GM23338 (cell line): Measurements from ENCODE around the gene COA4.

ENCODE experiments used
- CREB1 ChIP-seq: fragments of 250-450 bp; sonication (Bioruptor Pico); IDR thresholded peaks from 2 replicates; pipeline ENCODE4 v1.5.0; 2020; ENCODE audit warnings: low read depth, mild to moderate bottlenecking, moderate library complexity
- EZH2 ChIP-seq: fragments of 200-600 bp; sonication (generic); IDR thresholded peaks from one replicate; pipeline ENCODE4 v1.8.0; 2017; ENCODE audit warnings: antibody characterized with exemption, mild to moderate bottlenecking, low read depth; ENCODE audit not compliant: unreplicated experiment
- EZH2phosphoT487 ChIP-seq: fragments of 200-600 bp; sonication (generic); IDR thresholded peaks from one replicate; pipeline ENCODE4 v1.8.1; 2018; ENCODE audit warnings: antibody characterized with exemption; ENCODE audit not compliant: unreplicated experiment
- JUNB ChIP-seq: IDR thresholded peaks from one replicate; pipeline ENCODE4 v1.6.1; 2016; ENCODE audit warnings: antibody characterized with exemption; ENCODE audit not compliant: unreplicated experiment
- NANOG ChIP-seq: IDR thresholded peaks from 2 replicates; pipeline ENCODE4 v1.6.1; 2016; ENCODE audit warnings: antibody characterized with exemption, borderline replicate concordance
- POLR2AphosphoS5 ChIP-seq: IDR thresholded peaks from 2 replicates; pipeline ENCODE4 v1.6.1; 2016; ENCODE audit warnings: antibody characterized with exemption, low read depth
- ZNF331 ChIP-seq: fragments of 250-450 bp; sonication (Bioruptor Pico); IDR thresholded peaks from 2 replicates; pipeline ENCODE4 v1.5.0; 2020; ENCODE audit warnings: low read depth, mild to moderate bottlenecking, moderate library complexity
- TF ChIP-seq, protein P1 (sequence below), 2 experiments: fragments of 200-600 bp in 1 of 2; sonication (generic) in 1 of 2; conservative IDR thresholded peaks; 2 replicates each; pipeline versions ENCODE4 v1.5.1 to v1.6.1; 2016 to 2017; ENCODE audit warnings: antibody characterized with exemption in 2 of 2, low read depth in 2 of 2, mild to moderate bottlenecking in 2 of 2, moderate library complexity in 1 of 2
- TF ChIP-seq, protein P2 (sequence below): IDR thresholded peaks from one replicate; pipeline ENCODE4 v1.6.1; 2018; ENCODE audit warnings: antibody characterized with exemption; ENCODE audit not compliant: unreplicated experiment

DNA sequence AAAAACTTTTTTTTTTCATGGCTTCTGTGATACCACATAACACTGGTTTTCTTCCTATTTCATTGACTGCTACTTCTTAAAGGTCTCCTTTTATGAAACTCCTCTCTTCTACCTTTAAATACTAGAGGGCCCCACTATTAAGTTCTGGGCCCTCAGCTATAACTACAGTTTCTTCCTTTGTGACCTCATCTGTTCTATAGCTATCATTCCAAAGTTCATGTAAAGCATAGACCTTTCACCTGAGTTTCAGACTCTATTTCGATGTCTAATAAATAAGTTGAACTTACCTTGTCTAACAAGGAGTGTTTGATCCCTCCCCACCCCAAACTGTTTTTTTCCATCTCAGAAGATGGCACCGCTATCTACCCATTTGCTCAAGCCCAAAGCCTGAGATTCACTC lies 35.4 kb upstream of the COA4 start:
- TF ChIP-seq, protein P1, sequence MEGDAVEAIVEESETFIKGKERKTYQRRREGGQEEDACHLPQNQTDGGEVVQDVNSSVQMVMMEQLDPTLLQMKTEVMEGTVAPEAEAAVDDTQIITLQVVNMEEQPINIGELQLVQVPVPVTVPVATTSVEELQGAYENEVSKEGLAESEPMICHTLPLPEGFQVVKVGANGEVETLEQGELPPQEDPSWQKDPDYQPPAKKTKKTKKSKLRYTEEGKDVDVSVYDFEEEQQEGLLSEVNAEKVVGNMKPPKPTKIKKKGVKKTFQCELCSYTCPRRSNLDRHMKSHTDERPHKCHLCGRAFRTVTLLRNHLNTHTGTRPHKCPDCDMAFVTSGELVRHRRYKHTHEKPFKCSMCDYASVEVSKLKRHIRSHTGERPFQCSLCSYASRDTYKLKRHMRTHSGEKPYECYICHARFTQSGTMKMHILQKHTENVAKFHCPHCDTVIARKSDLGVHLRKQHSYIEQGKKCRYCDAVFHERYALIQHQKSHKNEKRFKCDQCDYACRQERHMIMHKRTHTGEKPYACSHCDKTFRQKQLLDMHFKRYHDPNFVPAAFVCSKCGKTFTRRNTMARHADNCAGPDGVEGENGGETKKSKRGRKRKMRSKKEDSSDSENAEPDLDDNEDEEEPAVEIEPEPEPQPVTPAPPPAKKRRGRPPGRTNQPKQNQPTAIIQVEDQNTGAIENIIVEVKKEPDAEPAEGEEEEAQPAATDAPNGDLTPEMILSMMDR (conservative IDR thresholded peaks at IDR 0.05; ENCODE audit: low read depth in 2 of 2) = no peak
- no peak for TF ChIP-seq NANOG
- TF ChIP-seq EZH2 = no peak
- TF ChIP-seq, protein P2, sequence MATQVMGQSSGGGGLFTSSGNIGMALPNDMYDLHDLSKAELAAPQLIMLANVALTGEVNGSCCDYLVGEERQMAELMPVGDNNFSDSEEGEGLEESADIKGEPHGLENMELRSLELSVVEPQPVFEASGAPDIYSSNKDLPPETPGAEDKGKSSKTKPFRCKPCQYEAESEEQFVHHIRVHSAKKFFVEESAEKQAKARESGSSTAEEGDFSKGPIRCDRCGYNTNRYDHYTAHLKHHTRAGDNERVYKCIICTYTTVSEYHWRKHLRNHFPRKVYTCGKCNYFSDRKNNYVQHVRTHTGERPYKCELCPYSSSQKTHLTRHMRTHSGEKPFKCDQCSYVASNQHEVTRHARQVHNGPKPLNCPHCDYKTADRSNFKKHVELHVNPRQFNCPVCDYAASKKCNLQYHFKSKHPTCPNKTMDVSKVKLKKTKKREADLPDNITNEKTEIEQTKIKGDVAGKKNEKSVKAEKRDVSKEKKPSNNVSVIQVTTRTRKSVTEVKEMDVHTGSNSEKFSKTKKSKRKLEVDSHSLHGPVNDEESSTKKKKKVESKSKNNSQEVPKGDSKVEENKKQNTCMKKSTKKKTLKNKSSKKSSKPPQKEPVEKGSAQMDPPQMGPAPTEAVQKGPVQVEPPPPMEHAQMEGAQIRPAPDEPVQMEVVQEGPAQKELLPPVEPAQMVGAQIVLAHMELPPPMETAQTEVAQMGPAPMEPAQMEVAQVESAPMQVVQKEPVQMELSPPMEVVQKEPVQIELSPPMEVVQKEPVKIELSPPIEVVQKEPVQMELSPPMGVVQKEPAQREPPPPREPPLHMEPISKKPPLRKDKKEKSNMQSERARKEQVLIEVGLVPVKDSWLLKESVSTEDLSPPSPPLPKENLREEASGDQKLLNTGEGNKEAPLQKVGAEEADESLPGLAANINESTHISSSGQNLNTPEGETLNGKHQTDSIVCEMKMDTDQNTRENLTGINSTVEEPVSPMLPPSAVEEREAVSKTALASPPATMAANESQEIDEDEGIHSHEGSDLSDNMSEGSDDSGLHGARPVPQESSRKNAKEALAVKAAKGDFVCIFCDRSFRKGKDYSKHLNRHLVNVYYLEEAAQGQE = no peak
- TF ChIP-seq CREB1 (CRISPR knock-in tag) = no peak
- TF ChIP-seq POLR2AphosphoS5 = no peak
- TF ChIP-seq JUNB = no peak
- no peak for TF ChIP-seq ZNF331 (CRISPR knock-in tag)
- TF ChIP-seq EZH2phosphoT487 = no peak
